Endodermal cell (in vitro differentiated cells): Measurements from ENCODE around the gene HAUS8. TPM values are rescaled to one million over a fixed set of nuclear protein-coding genes. Genes with fewer than 3 reads are reported as not detected.
"Not testable (repeated sequence)": the region's sequence is repeated elsewhere in the genome, so short reads cannot be mapped to it uniquely, and the experiment has no call there.

Experiments
- DNase-seq: peaks from one replicate; pipeline ENCODE4 v3.0.0-alpha.2; 2017
- H3K27ac ChIP-seq: 2 replicates; pipeline ENCODE4 v1.5.1; 2013; ENCODE audit warnings: mild to moderate bottlenecking, low read depth, low read length, moderate library complexity
- H3K27me3 ChIP-seq: 2 replicates; pipeline ENCODE4 v1.6.1; 2013; ENCODE audit warnings: mild to moderate bottlenecking, low read length, moderate library complexity; ENCODE audit not compliant: insufficient read depth, control insufficient read depth, poor library complexity, severe bottlenecking
- H3K36me3 ChIP-seq: 2 replicates; pipeline ENCODE4 v1.7.0; 2013; ENCODE audit warnings: mild to moderate bottlenecking, low read length, moderate library complexity; ENCODE audit not compliant: control insufficient read depth, insufficient read depth
- H3K4me1 ChIP-seq: one replicate; pipeline ENCODE4 v1.7.0; 2013; ENCODE audit warnings: low read length; ENCODE audit not compliant: control insufficient read depth, insufficient read depth
- H3K4me3 ChIP-seq: 2 replicates; pipeline ENCODE4 v1.5.1; 2013; ENCODE audit warnings: mild to moderate bottlenecking, low read length, moderate library complexity
- H3K9ac ChIP-seq: 2 replicates; pipeline ENCODE4 v1.6.1; 2013; ENCODE audit warnings: mild to moderate bottlenecking, low read length, moderate library complexity; ENCODE audit not compliant: poor library complexity, severe bottlenecking; ENCODE audit errors: extremely low read depth
- H3K9me3 ChIP-seq: 2 replicates; pipeline ENCODE4 v1.6.1; 2013; ENCODE audit warnings: mild to moderate bottlenecking, low read length, moderate library complexity; ENCODE audit not compliant: control insufficient read depth
- H3K27ac Mint-ChIP-seq: 2 replicates; pipeline ENCODE4 v1.8.0; 2020; ENCODE audit warnings: mixed read lengths
- H3K27me3 Mint-ChIP-seq: 2 replicates; pipeline ENCODE4 v1.8.0; 2021; ENCODE audit warnings: mild to moderate bottlenecking, mixed read lengths; ENCODE audit not compliant: insufficient read depth
- H3K36me3 Mint-ChIP-seq: 2 replicates; pipeline ENCODE4 v1.8.0; 2020; ENCODE audit warnings: low read depth, mixed read lengths
- H3K4me1 Mint-ChIP-seq: 2 replicates; pipeline ENCODE4 v1.8.0; 2020; ENCODE audit warnings: mixed read lengths
- H3K4me3 Mint-ChIP-seq: 2 replicates; pipeline ENCODE4 v1.8.0; 2020; ENCODE audit warnings: mild to moderate bottlenecking, moderate library complexity, mixed read lengths
- H3K9me3 Mint-ChIP-seq: 2 replicates; pipeline ENCODE4 v1.8.0; 2020; ENCODE audit warnings: mild to moderate bottlenecking, mixed read lengths
- CTCF ChIP-seq: fragments of 200-600 bp; sonication (generic); conservative IDR thresholded peaks from 2 replicates; pipeline ENCODE4 v1.5.0; 2021; ENCODE audit warnings: antibody characterized with exemption, mild to moderate bottlenecking
- WGBS, 2 experiments: methylation state at CpG; one replicate each; pipeline versions ENCODE4 v1.1.5 to v1.1.7; 2013; ENCODE audit warnings: missing lambda C conversion rate in 2 of 2, mixed read lengths in 1 of 2; ENCODE audit not compliant: insufficient coverage in 1 of 2, insufficient read length in 1 of 2; 5-methylcytosine and 5-hydroxymethylcytosine counted together
- total RNA-seq, 2 donors: library from RNA; stranded (reverse); fragmentation: NEBNext Ultra II Directional in 1 of 2; extraction: Animal tissue kit (Norgen Biotek cat#: 25700) in 1 of 2; gene quantifications; 2 replicates in 1 of 2; 3 replicates in 1 of 2; pipeline ENCODE4 v1.2.1, GENCODE V29; 2021

HAUS8 gene
- total RNA-seq, 2 donors from 2014 or later, result 19.4 to 19.9 TPM

DNA sequence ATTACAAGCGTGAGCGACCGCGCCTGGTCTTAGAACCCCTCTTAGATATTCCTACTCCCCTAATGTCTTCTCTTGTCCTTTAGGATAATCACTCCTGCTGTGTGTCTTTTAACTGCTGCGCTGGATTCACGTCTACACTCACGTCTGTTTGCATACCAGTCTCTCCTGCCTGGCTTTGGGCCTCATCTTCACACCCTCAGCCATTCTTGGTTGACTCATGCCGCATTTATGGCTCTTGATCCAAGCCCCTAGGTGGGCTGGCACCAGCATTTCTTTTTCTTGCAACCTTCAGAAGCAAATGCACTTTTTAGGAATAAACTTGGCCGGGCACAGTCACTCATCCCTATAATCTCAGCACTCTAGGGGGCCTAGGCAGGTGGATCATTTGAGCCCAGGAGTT lies 23.1 kb upstream of the HAUS8 start:
- peaks cover 43% of the 10 kb centered on the region for H3K36me3 Mint-ChIP-seq
- no peak for TF ChIP-seq CTCF
- Histone ChIP-seq H3K27me3 (no peaks in the 10 kb centered on the region), H3K9ac (no peak overlapping the region), H3K4me1 (no peaks in the 10 kb centered on the region), H3K9me3 (peaks cover 17% of the 10 kb centered on the region), H3K27ac (no peak overlapping the region), H3K4me3 (no peak overlapping the region), H3K36me3 (peaks cover 24% of the 10 kb centered on the region)
- no peaks in the 10 kb centered on the region for H3K27me3 Mint-ChIP-seq
- no peak overlapping the region for H3K4me3 Mint-ChIP-seq
- no peak for DNase-seq
- H3K4me1 Mint-ChIP-seq, result peaks cover 2% of the 10 kb centered on the region
- 86 to 92% methylated on average over 9 of the region's 9 CpGs for WGBS, 2 experiments
- peak overlapping the region; percentile 13 for H3K27ac Mint-ChIP-seq
- H3K9me3 Mint-ChIP-seq, result peaks cover 12% of the 10 kb centered on the region

DNA sequence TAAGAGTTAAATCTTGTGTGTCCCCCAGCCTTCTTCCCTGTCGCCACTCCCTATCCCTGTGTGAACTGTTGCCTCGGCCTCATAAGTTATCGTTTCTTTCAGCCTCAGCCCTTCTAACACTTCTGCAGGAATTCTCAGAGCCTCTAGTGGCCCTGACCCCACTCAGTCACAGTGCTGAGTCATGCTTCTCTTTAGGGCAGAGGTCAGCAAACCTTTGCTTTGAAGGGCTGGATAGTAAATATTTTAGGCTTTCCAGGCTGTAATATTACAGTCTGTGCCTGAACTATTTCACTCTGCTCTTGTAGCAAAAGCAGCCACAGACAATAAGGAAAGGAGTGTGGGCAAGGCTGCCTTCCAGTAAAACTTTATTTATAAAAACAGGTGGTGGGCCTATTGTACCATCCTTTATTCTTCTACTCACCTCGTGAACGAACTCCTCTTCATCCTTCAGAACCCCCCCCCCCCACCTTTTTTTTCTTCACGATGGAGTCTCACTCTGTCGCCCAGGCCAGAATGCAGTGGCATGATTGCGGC lies 22.4 kb upstream of the HAUS8 start:
- Histone ChIP-seq H3K4me3 (no peak overlapping the region), H3K9me3 (peaks cover 11% of the 10 kb centered on the region), H3K27me3 (no peaks in the 10 kb centered on the region), H3K36me3 (peaks cover 17% of the 10 kb centered on the region), H3K4me1 (no peaks in the 10 kb centered on the region), H3K9ac (no peak overlapping the region), H3K27ac (no peak overlapping the region)
- Mint-ChIP-seq H3K27me3 (no peaks in the 10 kb centered on the region), H3K4me3 (no peak overlapping the region), H3K4me1 (peaks cover 2% of the 10 kb centered on the region), H3K36me3 (peaks cover 38% of the 10 kb centered on the region), H3K27ac (peak overlapping the region; percentile 13), H3K9me3 (peaks cover 6% of the 10 kb centered on the region)
- 82 to 85% methylated on average over 6 to 8 of the region's 8 CpGs for WGBS, 2 experiments
- TF ChIP-seq CTCF, result no peak
- DNase-seq, result no peak

DNA sequence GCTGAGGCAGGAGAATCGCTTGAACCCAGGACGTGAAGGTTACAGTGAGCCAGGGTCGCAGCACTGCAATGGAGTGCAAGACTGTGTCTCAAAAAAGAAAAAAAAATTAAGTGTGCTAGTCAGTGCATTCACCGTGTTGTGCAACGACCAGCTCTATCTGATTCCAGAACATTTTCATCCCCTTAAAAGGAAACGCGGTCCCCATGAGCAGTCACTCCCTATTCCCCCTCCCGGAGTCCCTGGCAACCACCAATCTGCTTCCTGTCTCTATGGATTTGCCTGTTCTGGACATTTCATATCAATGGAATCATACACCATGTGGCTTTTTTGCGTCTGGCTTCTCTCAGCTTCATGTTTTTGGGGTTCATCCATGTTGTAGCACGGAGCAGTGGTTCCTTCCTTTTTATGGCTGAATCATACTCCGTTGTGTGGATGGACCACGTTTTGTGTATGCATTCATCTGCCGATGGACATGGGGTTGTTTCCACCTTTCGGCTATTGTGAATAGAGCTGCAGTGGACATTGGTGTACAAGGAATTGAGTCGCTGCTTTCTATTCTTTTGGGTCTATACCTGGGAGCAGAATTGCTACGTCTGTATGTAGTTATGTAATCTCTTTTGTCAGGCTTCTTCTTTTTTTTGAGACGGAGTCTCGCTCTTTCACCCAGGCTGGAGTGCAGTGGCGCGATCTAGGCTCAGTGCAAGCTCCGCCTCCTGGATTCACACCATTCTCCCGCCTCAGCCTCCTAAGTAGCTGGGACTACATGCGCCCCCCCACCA lies 20.1 kb upstream of the HAUS8 start:
- Mint-ChIP-seq H3K9me3 (no peaks in the 10 kb centered on the region), H3K4me1 (peaks cover 2% of the 10 kb centered on the region), H3K36me3 (peaks cover 19% of the 10 kb centered on the region), H3K27me3 (no peaks in the 10 kb centered on the region), H3K27ac (no peak overlapping the region), H3K4me3 (no peak overlapping the region)
- Histone ChIP-seq H3K36me3 (peaks cover 10% of the 10 kb centered on the region), H3K9ac (no peak overlapping the region), H3K4me1 (no peaks in the 10 kb centered on the region), H3K4me3 (no peak overlapping the region), H3K27ac (no peak overlapping the region), H3K27me3 (no peaks in the 10 kb centered on the region), H3K9me3 (no peaks in the 10 kb centered on the region)
- TF ChIP-seq CTCF, result no peak
- DNase-seq, result no peak
- WGBS, 2 experiments, result 95 to 96% methylated on average over 22 to 23 of the region's 23 CpGs

- H3K4me1 ChIP-seq, H3K9me3 Mint-ChIP-seq, H3K9me3 ChIP-seq, H3K27me3 ChIP-seq, H3K27ac ChIP-seq, H3K27me3 Mint-ChIP-seq, H3K4me3 ChIP-seq, DNase-seq, H3K4me1 Mint-ChIP-seq, H3K9ac ChIP-seq, H3K4me3 Mint-ChIP-seq, H3K27ac Mint-ChIP-seq: not testable (repeated sequence)
- H3K36me3 Mint-ChIP-seq, result peaks cover 22% of the 10 kb centered on the region
- peaks cover 13% of the 10 kb centered on the region for H3K36me3 ChIP-seq
- WGBS, 2 experiments, result 94 to 97% methylated on average over 3 of the region's 3 CpGs
Measured at GRCh38 chr19:17094694-17095093, 19.4 kb upstream of the HAUS8 start.
